Left kidney (tissue), 2 donors: ENCODE results near the gene NGEF. TPM values are rescaled to one million over a fixed set of nuclear protein-coding genes. Genes with fewer than 3 reads are reported as not detected.

ENCODE experiments used
- DNase-seq: peaks from one replicate; pipeline ENCODE4 v3.0.0-alpha.2; 2013
- polyA plus RNA-seq: library from polyadenylated mRNA; unstranded; fragments of 120-200 nt; gene quantifications from one replicate; pipeline ENCODE4 v1.2.1, GENCODE V29; 2013; ENCODE audit not compliant: insufficient read length

Gene NGEF
- polyA plus RNA-seq, 1 donor, result 1.7 TPM

GRCh38 chr2:232884001-232884421, 129.0 kb downstream of the NGEF start:
- no peak for DNase-seq

GRCh38 chr2:232883116-232883721, 129.8 kb downstream of the NGEF start:
- DNase-seq, result no peak

- no peak for DNase-seq
Observed at GRCh38 chr2:232882505-232883115, 130.4 kb downstream of the NGEF start.

GRCh38 chr2:232882085-232882484, 131.0 kb downstream of the NGEF start:
- DNase-seq, result no peak

GRCh38 chr2:232880764-232881351, 132.2 kb downstream of the NGEF start:
- DNase-seq, result no peak

GRCh38 chr2:232879618-232880494, 133.2 kb downstream of the NGEF start:
- no peak for DNase-seq

GRCh38 chr2:232878855-232879617, 134.0 kb downstream of the NGEF start:
- no peak for DNase-seq

- DNase-seq, result no peak
Observed at GRCh38 chr2:232877940-232878511, 135.0 kb downstream of the NGEF start.

- DNase-seq, result no peak
Observed at GRCh38 chr2:232876978-232877441, 136.0 kb downstream of the NGEF start.

- no peak for DNase-seq
Observed at GRCh38 chr2:232876161-232876977, 136.7 kb downstream of the NGEF start.

GRCh38 chr2:232875256-232876121, 137.6 kb downstream of the NGEF start:
- DNase-seq, result no peak

- DNase-seq, result no peak
Observed at GRCh38 chr2:232874677-232875223, 138.3 kb downstream of the NGEF start.

- DNase-seq, result no peak
Observed at GRCh38 chr2:232873909-232874641, 139.0 kb downstream of the NGEF start.

GRCh38 chr2:232873292-232873908, 139.7 kb downstream of the NGEF start:
- DNase-seq, result no peak

- DNase-seq, result no peak
Observed at GRCh38 chr2:232872826-232873225, 140.2 kb downstream of the NGEF start.

GRCh38 chr2:232871835-232872736, 141.0 kb downstream of the NGEF start:
- no peak for DNase-seq

GRCh38 chr2:232871418-232871834, 141.6 kb downstream of the NGEF start:
- DNase-seq, result no peak
